DMS79 treated with DMSO at 0.1 percent for 48 hours (cell line): Measurements from ENCODE around the gene ARL5B.

Source experiments
- DNase-seq: peaks from one replicate; lab custom pipeline; 2025; lab: John Stamatoyannopoulos, UW

Gene ARL5B

GRCh38 chr10:18703521-18703920 lies 44.3 kb downstream of the ARL5B start:
- no peak for DNase-seq

- no peak for DNase-seq
These were observed 51.0 kb downstream of the ARL5B start for GRCh38 chr10:18710201-18710653.

GRCh38 chr10:18713077-18713476 lies 53.8 kb downstream of the ARL5B start:
- no peak for DNase-seq

- no peak for DNase-seq
These were observed 59.8 kb downstream of the ARL5B start for GRCh38 chr10:18718991-18719390.

GRCh38 chr10:18719811-18720210 lies 60.6 kb downstream of the ARL5B start:
- no peak for DNase-seq

GRCh38 chr10:18721067-18721466 lies 61.8 kb downstream of the ARL5B start:
- no peak for DNase-seq

GRCh38 chr10:18723801-18724200 lies 64.6 kb downstream of the ARL5B start:
- DNase-seq: no peak
